ENCODE results near the gene MAP1LC3B2. TPM values are rescaled to one million over a fixed set of nuclear protein-coding genes. Genes with fewer than 3 reads are reported as not detected.

The MAP1LC3B2 gene
- total and polyA plus RNA-seq, 2 of the 8 experiments (the other 6 are each of a cell fraction or from before 2014, with no cell fraction given): 0.39 to 1.5 TPM

GRCh38 chr12:116592731-116593130 is 33.5 kb downstream of the MAP1LC3B2 start (continued):
- TF ChIP-seq GABPA (IDR thresholded peaks at IDR 0.05; ENCODE audit: borderline replicate concordance, insufficient read depth, low read length) (no peak), CEBPB (IDR thresholded peaks at IDR 0.05; ENCODE audit: low read depth, low read length) (no peak), CHD2 (IDR thresholded peaks at IDR 0.05; ENCODE audit: low read length) (no peak), SUZ12 (IDR thresholded peaks at IDR 0.05; ENCODE audit: low read length) (no peak), MAFK (IDR thresholded peaks at IDR 0.05; ENCODE audit: low read depth, low read length) (no peak), BRCA1 (IDR thresholded peaks at IDR 0.05; ENCODE audit: low read depth, low read length) (no peak)
- TF ChIP-seq, protein P1, sequence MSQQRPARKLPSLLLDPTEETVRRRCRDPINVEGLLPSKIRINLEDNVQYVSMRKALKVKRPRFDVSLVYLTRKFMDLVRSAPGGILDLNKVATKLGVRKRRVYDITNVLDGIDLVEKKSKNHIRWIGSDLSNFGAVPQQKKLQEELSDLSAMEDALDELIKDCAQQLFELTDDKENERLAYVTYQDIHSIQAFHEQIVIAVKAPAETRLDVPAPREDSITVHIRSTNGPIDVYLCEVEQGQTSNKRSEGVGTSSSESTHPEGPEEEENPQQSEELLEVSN (IDR thresholded peaks at IDR 0.05): no peak

Data from H1 (cell line).